Measurements from ENCODE around the gene RBP3. TPM values are rescaled to one million over a fixed set of nuclear protein-coding genes. Genes with fewer than 3 reads are reported as not detected.

Gene RBP3
- total and polyA plus RNA-seq, 2 of the 4 experiments (the other 2 are of a cell fraction), result not detected

DNA sequence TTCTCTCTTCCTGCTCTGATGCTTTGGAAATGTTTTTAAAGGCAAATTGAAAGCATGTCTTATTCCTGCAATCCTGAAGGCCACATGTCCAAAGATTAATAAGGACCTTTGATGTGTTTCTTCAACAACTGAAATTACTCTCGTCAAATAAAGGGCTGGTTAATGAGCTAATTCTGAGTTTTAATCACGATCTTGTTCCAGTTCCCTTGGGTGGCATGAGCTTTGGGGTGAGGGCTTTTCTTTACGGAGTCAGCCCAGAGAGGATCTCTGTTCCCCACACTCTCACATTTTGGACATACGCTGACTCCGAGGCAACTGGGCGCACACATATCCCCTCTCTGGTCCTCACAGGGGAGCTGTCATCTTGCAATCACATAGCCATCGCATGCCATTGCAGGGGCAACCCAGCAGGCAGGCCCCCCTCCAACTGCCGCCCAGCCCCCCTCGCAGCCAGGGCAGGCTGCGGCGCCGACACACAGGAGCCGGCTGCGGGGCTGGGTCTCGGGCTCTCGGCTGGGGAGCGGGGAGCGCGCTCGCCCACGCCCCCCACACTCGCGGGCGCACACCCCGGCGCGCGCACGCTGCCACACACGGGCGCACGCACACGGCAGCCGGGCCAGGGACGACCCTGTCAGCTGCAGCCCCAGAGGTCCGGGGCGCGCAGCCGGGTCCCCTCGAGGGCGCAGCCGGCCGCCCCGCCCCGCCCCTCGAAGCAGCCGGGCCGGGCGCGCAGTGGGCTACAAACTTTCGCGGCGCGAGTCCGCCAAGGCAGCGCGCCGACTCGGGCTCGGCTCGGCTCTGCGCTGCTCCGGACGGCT lies 48.3 kb upstream of the RBP3 start, which contains the start of gene GDF10:
TSS of gene GDF10 (plus strand) at position 587 of the 818 bp plus-strand sequence. CDS start 455 bp downstream, outside the sequence.
- Histone ChIP-seq H3K9ac (ENCODE audit: low read depth, low read length) (no peak within 1 kb of the TSS), H4K5ac (ENCODE audit: low read depth, low read length) (no peak within 1 kb of the TSS), H3K9me3 (ENCODE audit: control insufficient read depth, insufficient read depth, low read length) (no peaks in the 10 kb centered on the region), H3K4me1 (ENCODE audit: control insufficient read depth, insufficient read depth, low read length) (no peaks in the 10 kb centered on the region; the same call in 1 of the 2 replicates), H3K4ac (ENCODE audit: low read depth, low read length) (no peak within 1 kb of the TSS), H3K79me1 (ENCODE audit: low read depth in 1 of 2, low read length in 2 of 2) (no peaks in the 10 kb centered on the region), H2BK5ac (ENCODE audit: low read depth, low read length, poor library complexity, severe bottlenecking) (no peak within 1 kb of the TSS), H3K4me2 (ENCODE audit: low read depth, low read length) (peak within 1 kb of the TSS; percentile 55; the same call in 1 of the 2 replicates), H2BK15ac (ENCODE audit: low read depth, low read length) (no peak within 1 kb of the TSS), H4K8ac (ENCODE audit: low read depth in 2 of 2, low read length in 2 of 2) (no peak within 1 kb of the TSS), H3K56ac (ENCODE audit: extremely low read depth, insufficient read depth, low read length) (no peak within 1 kb of the TSS), H3K4me3 (ENCODE audit: insufficient read depth, low read depth, low read length) (peak within 1 kb of the TSS; percentile 25; the same call in 1 of the 2 replicates), H3K18ac (ENCODE audit: low read depth, low read length) (no peak within 1 kb of the TSS), H2AK9ac (replicated peaks; ENCODE audit: low read depth, low read length, poor library complexity) (no peak within 1 kb of the TSS), H3K27me3 (ENCODE audit: control insufficient read depth, insufficient read depth, low read length) (peaks cover 86% of the 10 kb centered on the region), H2AFZ (replicated peaks; ENCODE audit: low read length, poor library complexity) (peak within 1 kb of the TSS; percentile 46), H4K91ac (ENCODE audit: insufficient read depth, low read depth, low read length) (no peak within 1 kb of the TSS), H3K23ac (ENCODE audit: low read depth, low read length) (no peak within 1 kb of the TSS), H3K9me1 (ENCODE audit: insufficient read depth, low read length) (no peaks in the 10 kb centered on the region; the same call in 1 of the 2 replicates), H3K36me3 (ENCODE audit: control insufficient read depth, insufficient read depth, low read length) (no peaks in the 10 kb centered on the region), H2BK20ac (ENCODE audit: low read depth, low read length) (no peak within 1 kb of the TSS), H4K20me1 (ENCODE audit: insufficient read depth, low read length) (no peaks in the 10 kb centered on the region), H3K27ac (ENCODE audit: insufficient read depth, low read length) (no peak within 1 kb of the TSS), H2BK120ac (ENCODE audit: low read depth, low read length) (no peak within 1 kb of the TSS), H3K14ac (replicated peaks; ENCODE audit: low read depth, low read length) (no peak within 1 kb of the TSS), H2AK5ac (ENCODE audit: low read depth, low read length) (no peak within 1 kb of the TSS)
- in situ Hi-C loops (cut with MboI; ENCODE audit: low sequenced_read_pairs) (loop anchor here (10.0 kb wide), 1 partner anchor 275 kb away; no protein-coding TSS in a partner anchor), intact Hi-C loops (cut with micrococcal nuclease) (no loop called here), dilution Hi-C loops (cut with HindIII; ENCODE audit: low sequenced_read_pairs, unreplicated experiment) (no loop called here)
- CTCF ChIA-PET, result interaction anchor here (0.8 kb wide), 1 partner anchor 12 kb away, joined by 3 read pairs; no protein-coding TSS in a partner anchor
- ATAC-seq (ENCODE audit: low read depth), result peak; percentile 59
- POLR2A ChIA-PET (ENCODE audit: unreplicated experiment), result no interaction called here
- 1% methylated on average over 18 of the region's 64 CpGs; no CpG with 5 or more reads in 1 of the 2 experiments for WGBS, 2 experiments (ENCODE audit: extremely low coverage in 2 of 2, insufficient read length in 1 of 2)
- no TSS peak for BruUV-seq (replicated peaks)
- TF ChIP-seq MAFK (IDR thresholded peaks at IDR 0.05; ENCODE audit: low read depth, low read length) (no peak), POLR2A (IDR thresholded peaks at IDR 0.05; ENCODE audit: low read depth, low read length) (no peak), NFE2L2 (IDR thresholded peaks at IDR 0.05; ENCODE audit: low read depth, low read length) (no peak)
- TF ChIP-seq, protein P1, sequence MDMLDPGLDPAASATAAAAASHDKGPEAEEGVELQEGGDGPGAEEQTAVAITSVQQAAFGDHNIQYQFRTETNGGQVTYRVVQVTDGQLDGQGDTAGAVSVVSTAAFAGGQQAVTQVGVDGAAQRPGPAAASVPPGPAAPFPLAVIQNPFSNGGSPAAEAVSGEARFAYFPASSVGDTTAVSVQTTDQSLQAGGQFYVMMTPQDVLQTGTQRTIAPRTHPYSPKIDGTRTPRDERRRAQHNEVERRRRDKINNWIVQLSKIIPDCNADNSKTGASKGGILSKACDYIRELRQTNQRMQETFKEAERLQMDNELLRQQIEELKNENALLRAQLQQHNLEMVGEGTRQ (IDR thresholded peaks at IDR 0.05; ENCODE audit: low read depth, low read length), result no peak
- no peak for DNase-seq

All from IMR-90 (cell line).